Right ventricle myocardium superior (tissue), 1 donor: ENCODE data around the gene SBF1. TPM values are rescaled to one million over a fixed set of nuclear protein-coding genes. Genes with fewer than 3 reads are reported as not detected.
"Not testable (repeated sequence)": the region's sequence is repeated elsewhere in the genome, so short reads cannot be mapped to it uniquely, and the experiment has no call there.

Experiments
- ATAC-seq: fragments of 200-7000 bp; cut with Tn5 transposase; one replicate; pipeline ENCODE4 v1.9.1; 2020; ENCODE audit warnings: mild to moderate bottlenecking; ENCODE audit not compliant: poor library complexity
- DNase-seq: peaks from one replicate; pipeline ENCODE4 v3.0.0-alpha.2; 2020
- intact Hi-C: fragments of 100-400 bp; cut with DNase I; formaldehyde crosslinking; loops from one replicate; pipeline ENCODE4 v1.11.2; 2022
- total RNA-seq: library from RNA; stranded (reverse); fragmentation: NEBNext Ultra II Directional; extraction: Animal tissue kit (Norgen Biotek cat#: 25700); gene quantifications from one replicate; pipeline ENCODE4 v1.2.1, GENCODE V29; 2021
- donor health status: DM: no; HTN: yes; CAD: no; lungs with severe emphysema.

The SBF1 gene
- total RNA-seq, 1 donor from 2014 or later, result 46.6 TPM

DNA sequence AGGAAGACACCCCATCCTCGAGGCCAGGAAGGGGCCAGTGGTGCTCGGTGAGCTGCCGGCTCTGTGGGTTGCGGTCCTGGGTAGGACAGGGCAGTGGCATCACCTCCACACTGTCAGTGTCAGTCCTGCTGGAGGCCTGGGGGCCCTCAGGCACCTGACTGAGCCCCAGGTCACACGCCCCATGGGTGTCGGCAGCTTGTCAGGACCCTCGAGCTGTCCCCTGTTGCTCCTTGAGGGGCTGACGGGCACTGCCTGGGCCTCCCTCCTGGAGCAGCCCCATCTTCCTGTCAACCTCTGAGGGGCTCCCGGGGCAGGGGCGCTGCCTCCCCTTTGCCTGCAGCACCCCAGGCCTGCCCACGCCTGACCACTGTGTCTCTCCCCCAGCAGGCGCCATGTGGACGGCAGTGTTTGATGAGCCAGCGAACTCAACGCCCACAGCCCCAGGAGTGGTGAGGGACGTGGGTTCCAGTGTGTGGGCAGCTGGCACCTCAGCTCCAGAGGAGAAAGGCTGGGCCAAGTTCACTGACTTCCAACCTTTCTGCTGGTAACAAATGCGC, 35.4 kb downstream of the SBF1 start:
- intact Hi-C loops, result no loop called here
- peak; percentile 30 for DNase-seq
- ATAC-seq, result no peak

DNA sequence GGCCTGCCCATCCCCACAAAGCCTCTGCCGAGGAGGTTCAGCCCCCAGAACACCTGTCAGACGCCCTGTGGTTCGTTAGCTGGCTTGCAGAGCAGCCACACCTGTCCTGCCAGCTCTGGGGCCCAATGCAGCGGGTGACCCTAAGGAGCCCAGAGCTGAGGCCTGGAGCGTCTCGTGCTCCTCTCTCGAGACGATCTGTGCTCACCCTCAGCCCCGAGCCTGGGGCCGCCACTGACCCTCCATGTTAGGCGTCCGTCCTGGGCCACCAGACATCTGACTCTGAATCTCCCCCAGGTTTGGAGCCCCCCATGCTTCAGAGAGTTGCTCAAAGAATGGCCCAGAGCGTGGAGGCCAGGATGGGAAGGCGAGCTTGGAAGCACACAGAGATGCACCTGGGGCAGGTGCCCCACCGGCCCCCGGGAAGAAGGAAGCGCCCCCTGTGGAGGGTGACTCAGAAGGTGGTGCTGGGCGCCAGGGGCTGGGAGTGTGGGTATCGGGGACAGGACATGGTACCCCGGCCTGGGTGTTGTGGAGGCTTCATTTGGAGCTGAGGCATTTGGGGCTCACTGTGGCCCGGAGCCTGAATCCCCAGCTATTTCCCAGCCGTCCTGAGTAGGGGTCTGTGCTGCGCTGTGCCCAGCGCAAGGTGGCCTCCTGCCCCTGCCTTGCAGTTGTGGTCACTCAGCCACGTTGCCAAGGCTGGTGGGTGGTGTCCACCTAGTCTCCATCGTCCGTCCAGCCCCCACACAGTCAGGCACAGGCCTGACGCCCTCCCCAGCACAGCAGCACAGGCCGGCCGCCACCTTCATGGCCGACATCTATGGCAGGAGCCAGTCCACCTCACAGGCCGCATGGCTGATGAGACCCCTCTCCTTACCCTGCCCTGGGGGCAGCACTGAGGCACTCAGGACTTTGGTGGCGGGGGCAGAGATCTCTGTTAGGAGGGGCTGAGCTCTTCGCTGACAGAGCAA, 36.2 kb downstream of the SBF1 start:
- ATAC-seq, result no peak
- intact Hi-C loops, result no loop called here
- peak; percentile 24 for DNase-seq

DNA sequence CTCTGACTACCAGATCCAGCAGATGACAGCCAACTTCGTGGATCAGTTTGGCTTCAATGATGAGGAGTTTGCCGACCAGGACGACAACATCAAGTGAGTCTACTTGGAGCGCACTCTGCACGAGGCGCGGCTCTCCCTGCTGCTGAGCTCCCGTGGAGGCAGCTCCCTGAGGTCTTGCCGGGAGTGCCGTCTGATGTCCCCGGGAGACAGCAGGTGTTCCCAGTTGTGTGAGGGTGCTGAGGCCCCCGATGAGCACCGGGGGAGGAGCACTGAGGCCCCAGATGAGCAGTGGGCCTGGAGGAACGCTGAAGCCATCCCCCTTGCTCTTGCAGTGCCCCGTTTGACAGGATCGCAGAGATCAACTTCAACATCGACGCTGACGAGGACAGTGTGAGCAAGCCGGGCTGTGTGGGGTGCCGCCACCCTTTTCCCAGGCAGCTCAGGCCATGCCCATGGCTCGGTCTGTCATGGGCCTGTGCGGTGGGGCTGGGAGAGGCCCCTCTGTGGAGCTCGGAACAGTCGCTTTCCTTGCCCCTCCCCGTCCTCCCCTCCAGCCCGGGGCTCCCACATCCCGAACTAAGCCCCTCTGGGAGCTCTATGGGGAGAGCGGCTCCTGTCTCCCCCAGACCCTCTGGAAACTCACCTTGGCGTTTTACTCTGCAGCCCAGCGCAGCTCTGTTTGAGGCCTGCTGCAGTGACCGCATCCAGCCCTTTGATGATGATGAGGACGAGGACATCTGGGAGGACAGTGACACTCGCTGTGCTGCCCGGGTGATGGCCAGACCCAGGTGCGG, 37.1 kb downstream of the SBF1 start:
- peak; percentile 22 for DNase-seq
- intact Hi-C loops, result no loop called here
- ATAC-seq, result no peak

DNA sequence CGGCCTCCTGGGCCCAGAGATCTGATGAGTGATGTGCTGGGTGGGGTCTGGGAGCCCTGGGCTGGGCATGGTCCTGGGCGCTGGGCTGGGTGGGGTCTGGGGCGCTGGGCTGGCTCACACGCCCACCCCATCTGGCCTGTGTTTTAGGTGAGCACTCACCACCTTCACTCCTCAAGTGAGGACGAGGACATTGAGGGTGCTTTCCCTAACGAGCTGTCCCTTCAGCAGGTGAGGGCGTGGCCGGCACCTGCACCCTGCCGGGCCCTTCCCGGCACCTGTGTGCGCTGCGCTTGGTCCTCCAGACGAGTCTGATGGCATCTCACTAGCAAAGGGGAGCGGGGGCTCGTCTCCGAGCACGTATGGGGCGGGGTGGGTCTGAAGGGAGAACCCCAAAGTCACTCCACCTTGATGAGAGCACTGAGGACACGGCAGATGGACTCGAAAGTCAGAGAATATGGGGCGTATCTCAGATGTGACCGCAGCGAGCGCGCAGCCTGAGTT, 37.9 kb downstream of the SBF1 start:
- ATAC-seq (no peak), DNase-seq (peak; percentile 19)
- intact Hi-C loops, result no loop called here

DNA sequence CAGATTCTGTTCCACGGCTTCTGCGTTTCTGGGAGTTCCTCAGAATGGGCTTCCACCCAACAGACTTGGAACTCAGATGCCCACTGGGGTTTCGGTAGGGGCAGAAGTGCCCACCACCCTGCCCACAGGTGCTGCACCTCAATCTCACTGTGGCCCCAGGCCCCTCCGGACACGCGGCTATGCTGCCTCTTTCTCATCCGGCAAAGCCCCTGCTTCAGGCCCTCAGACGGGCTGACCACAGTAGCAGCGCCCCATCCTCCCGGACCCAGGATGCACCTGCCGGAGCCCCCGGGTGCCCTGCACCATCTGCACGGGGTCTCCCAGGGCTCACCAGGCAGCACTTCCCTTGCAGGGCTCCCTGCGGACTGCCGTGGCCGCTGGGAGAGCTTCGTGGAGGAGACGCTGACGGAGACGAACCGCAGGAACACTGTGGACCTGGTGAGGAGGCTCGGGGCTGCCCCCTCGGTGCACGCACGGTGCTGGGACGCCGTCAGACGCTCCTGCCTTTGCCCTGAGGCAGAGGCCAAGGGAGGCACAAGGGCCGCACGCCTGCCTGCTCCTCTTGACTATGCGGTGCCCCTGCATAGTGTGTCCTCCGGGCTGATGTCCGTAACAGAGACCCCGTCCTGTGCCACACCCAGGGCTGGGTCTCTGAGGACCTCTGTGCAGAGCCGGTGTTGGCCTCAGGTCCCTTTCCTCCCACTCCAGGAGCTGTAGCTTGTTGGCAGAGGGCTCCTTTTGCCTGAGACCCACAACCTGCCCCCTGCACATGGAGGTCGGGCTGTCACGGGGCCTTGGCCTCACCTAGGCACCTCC, 38.6 kb downstream of the SBF1 start:
- intact Hi-C loops, result no loop called here
- peak; percentile 30 for DNase-seq
- ATAC-seq, result no peak

DNA sequence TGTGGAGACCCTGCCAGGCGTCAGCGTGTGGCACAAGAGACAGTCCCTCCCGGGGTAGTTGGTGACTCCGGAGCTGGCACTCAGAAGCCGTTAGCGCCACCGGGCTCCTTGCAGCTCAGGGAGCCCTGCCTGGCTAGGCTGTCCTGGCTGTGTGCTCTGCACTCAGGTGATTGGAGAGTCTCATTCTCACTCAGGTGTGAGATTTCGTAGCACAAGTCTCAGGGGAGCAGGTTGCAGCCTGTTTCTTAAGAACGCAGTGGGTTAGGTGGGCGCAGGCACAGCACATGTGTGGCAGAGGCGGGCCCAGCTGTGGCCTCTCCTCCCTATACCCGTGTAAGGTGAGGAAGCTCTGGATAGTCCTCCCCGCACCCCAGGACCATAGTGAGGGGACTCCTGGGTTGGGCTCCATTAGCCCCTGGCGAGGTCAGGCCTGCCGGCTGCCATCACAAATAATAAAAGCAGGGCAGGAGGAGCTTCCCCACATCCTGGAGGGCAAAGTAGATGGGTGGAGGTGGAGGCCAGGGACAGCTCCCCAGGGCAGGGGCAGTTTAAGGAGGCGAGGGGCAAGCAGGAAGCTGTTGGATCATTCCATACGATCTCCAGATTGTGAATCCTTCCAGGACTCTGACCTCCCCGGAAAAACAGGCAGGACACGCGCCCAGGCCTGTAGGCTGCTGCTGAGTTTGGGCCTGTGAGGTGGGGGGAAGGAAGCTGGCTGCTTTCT, 39.4 kb downstream of the SBF1 start:
- intact Hi-C loops, result no loop called here
- peak; percentile 24 for DNase-seq
- no peak for ATAC-seq

DNA sequence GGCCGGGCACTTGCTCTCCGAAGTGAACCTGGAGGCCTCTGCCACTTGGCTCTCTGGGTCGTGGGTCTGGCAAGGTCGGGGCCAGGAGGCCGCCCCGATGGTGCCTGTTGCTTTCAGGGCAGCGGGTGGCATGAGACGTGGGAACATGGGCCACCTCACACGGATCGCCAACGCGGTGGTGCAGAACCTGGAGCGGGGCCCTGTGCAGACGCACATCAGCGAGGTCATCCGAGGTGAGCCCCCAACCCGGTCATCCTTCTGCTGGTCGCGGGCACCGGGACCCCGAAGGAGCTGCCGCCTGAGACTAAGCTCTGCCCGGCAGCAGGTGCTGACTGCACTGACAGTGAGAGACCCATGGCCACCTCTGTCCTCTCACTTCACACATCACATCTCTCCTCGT, 40.0 kb downstream of the SBF1 start:
- intact Hi-C loops, result no loop called here
- DNase-seq, result peak; percentile 37
- ATAC-seq, result no peak

DNA sequence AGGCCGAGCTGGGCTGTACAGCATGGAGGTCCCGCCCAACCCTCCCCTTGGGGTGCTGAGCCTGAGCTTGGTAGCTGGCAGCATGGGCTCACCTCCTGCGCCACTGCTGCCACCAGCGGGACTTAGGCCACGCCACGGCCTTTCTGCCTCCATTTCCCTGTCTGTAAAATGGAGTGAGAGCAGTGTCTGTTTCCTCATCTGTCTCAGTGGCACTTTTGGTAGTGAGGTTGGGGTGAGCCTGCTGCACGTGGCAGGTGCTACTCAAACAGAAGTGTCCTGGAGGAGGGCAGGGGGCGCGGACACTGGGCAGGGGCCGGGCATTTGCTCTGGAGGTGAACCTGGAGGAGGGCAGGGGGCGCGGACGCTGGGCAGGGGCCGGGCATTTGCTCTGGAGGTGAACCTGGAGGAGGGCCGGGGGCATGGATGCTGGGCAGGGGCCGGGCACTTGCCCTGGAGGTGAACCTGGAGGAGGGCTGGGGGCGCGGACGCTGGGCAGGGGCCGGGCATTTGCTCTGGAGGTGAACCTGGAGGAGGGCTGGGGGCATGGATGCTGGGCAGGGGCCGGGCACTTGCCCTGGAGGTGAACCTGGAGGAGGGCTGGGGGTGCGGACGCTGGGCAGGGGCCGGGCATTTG, 41.8 kb downstream of the SBF1 start:
- DNase-seq, result peak; percentile 26
- intact Hi-C loops, ATAC-seq: not testable (repeated sequence)

DNA sequence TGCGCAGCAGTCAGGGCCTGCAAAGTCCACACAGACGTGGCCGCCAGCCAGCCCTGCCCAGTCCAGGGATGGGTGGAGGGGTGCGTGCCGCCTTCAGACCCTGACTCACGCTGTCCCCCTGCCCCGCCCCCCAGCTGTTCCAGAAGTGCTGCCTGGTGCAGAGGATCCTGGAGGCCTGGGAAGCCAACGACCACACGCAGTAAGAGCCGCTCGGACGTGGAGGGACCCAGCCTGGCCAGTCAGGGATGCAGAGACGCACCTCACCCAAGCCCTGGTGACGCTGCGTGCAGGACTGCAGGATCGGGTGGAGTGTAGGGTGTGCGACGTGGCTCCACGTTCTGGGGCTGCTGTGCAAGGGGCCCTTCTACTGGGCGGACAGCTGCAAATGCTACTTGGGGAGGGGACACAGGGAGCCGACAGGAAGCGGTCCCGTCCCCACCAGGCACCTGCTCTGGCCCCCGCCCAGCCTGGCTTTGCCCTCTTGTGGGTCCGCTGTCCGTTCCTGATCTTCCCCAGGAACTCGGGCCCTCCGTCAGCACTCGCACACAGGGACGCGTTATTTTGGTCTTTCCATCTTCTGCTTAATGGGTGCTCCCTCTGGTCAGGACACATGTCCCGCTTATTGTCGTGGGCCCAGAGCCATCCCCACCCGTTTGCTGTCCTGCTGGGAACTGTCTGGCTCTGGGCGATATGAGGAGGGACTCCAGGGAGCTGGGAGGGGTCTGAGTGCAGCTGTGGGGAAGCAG, 42.5 kb downstream of the SBF1 start:
- ATAC-seq, result no peak
- intact Hi-C loops, result no loop called here
- DNase-seq, result peak; percentile 34

DNA sequence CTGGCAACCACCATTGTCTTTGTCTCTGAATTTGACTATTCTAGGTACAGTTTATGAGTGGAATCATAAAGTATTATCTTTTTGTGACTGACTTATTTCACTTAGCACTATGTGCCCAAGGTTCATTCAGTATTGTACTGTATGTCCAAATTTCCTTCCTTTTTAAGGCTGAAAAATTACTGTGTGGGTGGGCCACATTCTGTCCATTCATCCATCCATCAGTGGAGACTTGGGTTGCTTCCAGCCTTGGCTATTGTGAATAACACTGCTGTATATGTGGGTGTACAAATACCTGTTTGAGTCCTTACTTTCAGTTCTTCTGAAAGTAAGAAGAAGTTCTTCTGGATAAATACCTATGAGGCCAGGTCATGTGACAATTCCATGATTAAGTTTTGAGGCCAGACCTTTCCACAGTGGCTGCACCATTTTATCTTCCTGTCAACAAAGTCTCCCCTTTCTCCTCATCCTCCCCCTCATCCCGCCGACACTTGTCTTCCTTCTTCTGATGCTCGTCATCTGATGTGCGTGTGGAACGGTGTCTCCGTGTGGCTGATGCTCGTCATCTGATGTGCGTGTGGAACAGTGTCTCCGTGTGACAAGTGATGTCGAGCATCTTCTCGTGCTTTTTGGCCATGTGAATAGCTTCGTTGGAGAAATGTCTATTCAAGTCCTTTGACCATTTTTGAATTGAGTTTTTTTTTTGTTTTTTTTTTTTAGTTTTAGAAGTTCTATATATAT, 49.5 kb downstream of the SBF1 start:
- no peak for DNase-seq
- intact Hi-C loops, result no loop called here
- ATAC-seq, result no peak

DNA sequence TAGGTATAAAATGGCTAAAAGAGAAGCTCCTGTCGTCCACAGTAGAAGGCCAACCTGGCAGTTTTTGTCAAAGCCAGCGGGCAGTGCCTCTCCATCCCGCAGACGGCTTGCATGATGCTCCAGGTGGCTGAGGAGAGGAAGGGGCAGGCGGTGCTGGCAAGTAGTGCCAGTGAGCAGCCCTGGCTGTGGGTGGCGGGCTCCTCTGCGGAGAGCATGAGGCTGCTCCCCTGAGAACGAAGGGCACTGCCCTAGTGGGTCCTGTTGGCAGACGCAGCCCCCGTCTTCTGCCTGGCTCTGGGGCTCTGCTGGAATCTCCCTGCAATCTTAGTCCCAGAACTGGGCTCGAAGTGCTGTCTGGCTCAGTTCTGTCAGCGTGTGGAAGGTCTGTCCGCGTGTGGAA, 50.9 kb downstream of the SBF1 start:
- no peak for ATAC-seq
- intact Hi-C loops, result no loop called here
- DNase-seq, result peak; percentile 41

DNA sequence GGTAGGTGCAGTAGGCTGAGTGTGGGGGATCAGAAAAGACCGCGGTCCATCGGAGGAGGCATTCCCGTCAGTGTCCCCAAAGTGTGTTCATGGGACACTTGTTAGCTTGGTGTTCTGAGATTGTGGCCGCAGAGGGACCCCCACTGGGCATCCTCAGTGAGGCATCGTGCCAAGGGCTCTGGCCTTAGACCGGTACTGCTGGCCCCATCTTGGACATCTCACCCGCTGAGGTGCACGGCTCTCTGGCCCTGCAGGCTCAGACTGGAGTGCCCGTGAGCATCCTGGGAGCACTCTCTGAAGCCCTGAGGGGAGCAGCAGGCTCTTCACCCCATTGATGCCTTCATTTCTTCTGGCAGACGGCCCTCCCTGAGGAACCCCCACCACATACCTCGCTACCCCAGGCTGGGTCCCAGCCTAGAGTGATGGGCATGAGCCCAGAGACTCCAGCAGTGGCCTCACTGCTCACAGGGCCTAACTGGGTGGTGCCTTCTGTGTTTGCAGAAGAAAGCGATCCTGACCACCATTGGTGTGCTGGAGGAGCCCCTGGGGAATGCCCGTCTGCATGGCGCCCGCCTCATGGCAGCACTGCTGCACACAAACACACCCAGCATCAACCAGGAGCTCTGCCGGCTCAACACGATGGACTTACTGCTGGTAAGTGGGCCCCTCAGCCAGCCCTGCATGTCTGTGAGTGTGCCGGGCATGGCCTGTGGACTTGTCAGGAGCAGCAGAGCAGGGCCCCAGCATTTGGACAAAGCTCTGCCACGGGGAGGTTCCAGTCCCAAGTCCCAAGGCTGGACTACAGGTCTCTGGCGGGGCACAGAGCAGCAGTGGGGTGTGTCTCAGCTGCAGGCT, 51.6 kb downstream of the SBF1 start:
- intact Hi-C loops, result no loop called here
- no peak for ATAC-seq
- DNase-seq, result peak; percentile 23

DNA sequence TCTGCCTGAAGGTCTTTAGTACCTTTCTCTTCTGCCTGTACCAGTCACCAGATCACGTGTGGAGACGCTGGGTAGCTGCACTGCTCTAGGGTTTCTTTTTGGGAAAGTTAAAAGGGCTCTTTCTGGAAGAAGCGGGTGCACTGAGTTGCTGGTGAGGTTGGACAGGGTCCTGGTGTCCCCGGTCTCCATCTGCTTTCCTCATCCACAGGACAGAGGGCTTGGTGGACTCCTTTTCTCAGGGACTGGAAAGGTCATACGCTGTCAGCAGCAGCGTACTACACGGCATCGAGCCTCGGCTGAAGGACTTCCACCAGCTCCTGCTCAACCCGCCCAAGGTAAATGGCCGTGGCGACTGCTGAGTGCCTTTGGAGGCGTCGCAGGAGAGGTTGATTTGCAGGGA, 52.8 kb downstream of the SBF1 start:
- peak; percentile 37 for DNase-seq
- ATAC-seq, result no peak
- intact Hi-C loops, result no loop called here

DNA sequence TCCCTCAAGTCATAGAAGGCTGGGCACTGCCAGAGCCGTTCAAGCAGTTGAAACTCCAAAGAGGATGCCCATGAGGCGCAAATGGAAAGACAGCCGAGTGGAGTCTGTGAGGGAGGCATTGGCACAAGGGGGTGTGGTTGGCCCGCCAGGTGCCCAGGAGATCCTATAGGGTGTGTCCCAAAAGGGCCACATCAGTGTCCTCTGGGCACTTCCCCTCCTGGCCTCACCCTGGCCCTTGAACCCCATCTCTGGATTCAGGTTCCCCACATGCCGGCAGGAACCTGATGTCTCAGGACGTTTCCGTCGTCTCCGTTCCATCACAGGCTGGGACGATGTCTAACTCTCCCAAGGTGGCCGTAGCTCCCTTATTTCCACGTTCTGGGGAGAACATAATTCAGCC, 54.3 kb downstream of the SBF1 start:
- no peak for ATAC-seq
- intact Hi-C loops, result no loop called here
- DNase-seq, result peak; percentile 27

DNA sequence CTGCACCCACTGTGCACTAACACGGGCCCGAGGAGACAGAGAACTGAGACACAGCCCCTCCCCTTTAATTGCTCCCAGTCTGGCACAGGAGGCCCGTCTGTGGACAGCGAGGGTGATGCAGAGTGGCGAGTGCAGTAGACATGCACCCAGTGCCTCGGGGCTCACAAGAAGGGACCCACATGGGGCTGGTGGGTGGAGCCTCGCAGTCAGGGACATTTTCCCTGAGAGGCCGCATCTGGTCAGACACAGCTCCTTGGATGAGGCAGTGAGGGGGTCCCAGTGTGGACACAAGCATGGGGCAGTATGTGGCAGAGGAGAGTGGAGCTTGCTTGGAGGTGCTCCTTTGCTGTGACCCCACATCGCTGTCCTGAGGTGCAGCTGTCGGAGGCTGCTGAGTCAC, 54.8 kb downstream of the SBF1 start:
- DNase-seq (no peak), ATAC-seq (no peak)

More for the DNA sequence above, 54.8 kb downstream of the SBF1 start:
- intact Hi-C loops, result no loop called here
